Measurements from ENCODE around the gene CHERP.

The CHERP gene

DNA sequence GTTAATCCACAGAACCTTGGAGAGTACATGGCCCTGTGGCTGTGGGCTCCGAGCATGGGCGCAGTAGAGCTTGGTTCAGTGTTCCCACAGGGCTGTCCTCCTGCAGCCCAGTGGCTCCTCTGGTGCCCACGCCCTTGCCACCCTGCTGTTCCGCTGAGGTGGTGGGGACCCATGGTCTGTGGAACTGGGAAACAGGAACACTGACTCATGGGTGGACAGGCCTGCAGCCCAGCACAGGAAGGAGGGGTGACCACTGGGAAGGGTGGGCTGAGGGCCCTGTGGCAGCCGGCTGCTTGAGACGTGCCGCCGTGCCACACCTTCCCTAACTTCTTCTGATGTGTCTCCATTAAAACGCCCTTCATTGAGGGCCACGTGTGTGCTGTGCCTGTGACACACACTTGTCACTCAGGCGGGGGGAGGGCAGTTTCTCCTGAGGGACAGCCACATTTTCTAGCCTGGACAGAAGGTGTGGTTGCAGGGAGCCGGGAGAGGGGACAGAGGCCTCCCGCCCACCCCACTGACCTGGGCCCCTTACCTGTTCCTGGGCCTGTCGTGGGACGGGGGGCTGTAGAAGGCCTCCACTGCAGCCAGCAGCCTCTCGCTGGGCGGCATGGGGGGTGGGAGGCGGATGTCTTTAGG is 21.1 kb downstream of the CHERP start:
- H3K4me3 ChIP-seq (replicated peaks; ENCODE audit: low read depth, low read length), result no peak overlapping the region
- no peak for DNase-seq (ENCODE audit: extremely low read depth, insufficient read length)
- H3K36me3 ChIP-seq (ENCODE audit: control insufficient read depth, insufficient read depth, low read length), result peaks cover 63% of the 10 kb centered on the region
- no peaks in the 10 kb centered on the region for H3K27me3 ChIP-seq (replicated peaks; ENCODE audit: control insufficient read depth, insufficient read depth, low read length)
- TF ChIP-seq, protein P1, sequence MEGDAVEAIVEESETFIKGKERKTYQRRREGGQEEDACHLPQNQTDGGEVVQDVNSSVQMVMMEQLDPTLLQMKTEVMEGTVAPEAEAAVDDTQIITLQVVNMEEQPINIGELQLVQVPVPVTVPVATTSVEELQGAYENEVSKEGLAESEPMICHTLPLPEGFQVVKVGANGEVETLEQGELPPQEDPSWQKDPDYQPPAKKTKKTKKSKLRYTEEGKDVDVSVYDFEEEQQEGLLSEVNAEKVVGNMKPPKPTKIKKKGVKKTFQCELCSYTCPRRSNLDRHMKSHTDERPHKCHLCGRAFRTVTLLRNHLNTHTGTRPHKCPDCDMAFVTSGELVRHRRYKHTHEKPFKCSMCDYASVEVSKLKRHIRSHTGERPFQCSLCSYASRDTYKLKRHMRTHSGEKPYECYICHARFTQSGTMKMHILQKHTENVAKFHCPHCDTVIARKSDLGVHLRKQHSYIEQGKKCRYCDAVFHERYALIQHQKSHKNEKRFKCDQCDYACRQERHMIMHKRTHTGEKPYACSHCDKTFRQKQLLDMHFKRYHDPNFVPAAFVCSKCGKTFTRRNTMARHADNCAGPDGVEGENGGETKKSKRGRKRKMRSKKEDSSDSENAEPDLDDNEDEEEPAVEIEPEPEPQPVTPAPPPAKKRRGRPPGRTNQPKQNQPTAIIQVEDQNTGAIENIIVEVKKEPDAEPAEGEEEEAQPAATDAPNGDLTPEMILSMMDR (IDR thresholded peaks at IDR 0.05; ENCODE audit: insufficient read depth, low read length, poor library complexity, severe bottlenecking), result no peak

DNA sequence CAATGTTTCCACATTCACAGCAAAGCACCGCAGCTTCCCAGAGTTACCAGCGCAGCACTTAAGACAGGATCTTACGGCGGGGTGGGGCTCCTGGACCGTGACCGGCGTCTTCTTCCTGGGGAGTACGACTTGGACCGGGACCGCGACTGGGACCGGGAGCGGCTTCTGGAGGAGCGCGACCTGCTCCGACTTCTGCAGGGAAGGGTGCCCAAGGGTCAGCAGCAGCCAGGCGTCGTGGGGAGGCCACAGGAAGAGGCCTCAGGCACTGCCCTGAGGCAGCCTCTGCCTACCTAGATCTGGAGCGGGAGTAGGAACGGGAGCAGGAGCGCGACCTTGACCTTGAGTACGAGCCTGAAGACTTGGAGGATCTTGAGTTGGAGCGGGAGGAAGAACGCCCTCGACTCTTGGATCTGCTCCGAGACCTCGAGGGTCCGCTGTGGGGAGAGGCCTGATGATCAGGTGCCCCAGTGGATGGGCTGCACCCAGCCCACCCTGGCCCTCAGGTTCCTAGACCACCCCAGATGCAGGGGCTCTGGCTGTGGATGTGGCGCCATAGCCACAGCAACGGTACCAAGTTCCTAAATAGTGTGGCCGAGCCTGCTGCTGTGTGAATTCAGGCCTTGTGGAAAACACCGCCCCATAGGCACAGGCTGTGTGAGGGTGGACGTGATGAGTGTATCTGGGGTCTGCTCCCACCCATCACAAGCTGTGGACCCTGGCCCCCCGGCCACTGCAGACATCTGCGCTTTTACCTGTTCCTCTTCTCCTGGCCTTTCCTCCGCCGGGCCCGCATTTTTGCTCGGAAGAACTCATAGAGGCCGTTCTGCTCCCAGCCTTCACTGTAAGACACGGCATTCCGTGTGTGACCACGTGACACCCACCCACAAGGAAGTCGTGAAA is 21.9 kb downstream of the CHERP start:
- peaks cover 56% of the 10 kb centered on the region for H3K36me3 ChIP-seq (ENCODE audit: control insufficient read depth, insufficient read depth, low read length)
- DNase-seq (ENCODE audit: extremely low read depth, insufficient read length), result no peak
- H3K27me3 ChIP-seq (replicated peaks; ENCODE audit: control insufficient read depth, insufficient read depth, low read length), result no peaks in the 10 kb centered on the region
- no peak overlapping the region for H3K4me3 ChIP-seq (replicated peaks; ENCODE audit: low read depth, low read length)
- TF ChIP-seq, protein P1 (IDR thresholded peaks at IDR 0.05; ENCODE audit: insufficient read depth, low read length, poor library complexity, severe bottlenecking), result no peak

DNA sequence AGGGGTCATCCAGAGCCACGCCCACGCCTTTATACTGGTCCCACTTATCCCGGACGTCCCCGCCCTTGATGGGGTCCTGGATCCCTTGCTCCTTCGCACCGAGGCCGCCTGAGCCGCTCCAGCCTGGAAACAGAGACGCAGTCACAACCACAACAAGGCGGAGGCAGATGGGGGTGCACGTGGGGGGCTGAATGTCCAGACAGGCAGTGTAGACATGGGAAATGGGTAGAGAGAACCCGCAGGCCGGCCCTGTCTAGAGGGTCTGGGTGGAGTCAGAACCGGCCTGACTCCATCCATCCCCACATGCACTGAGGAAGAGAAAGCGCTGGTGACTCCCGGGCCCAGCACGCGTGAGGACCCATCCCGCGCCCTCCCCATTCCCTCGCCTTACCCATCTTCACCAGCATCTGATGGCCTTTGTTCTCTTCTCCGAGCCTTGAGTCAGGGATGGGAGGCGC is 23.0 kb downstream of the CHERP start:
- TF ChIP-seq, protein P1 (IDR thresholded peaks at IDR 0.05; ENCODE audit: insufficient read depth, low read length, poor library complexity, severe bottlenecking), result no peak
- H3K4me3 ChIP-seq (replicated peaks; ENCODE audit: low read depth, low read length), result no peak overlapping the region
- no peaks in the 10 kb centered on the region for H3K27me3 ChIP-seq (replicated peaks; ENCODE audit: control insufficient read depth, insufficient read depth, low read length)
- DNase-seq (ENCODE audit: extremely low read depth, insufficient read length), result no peak
- H3K36me3 ChIP-seq (ENCODE audit: control insufficient read depth, insufficient read depth, low read length), result peaks cover 49% of the 10 kb centered on the region

DNA sequence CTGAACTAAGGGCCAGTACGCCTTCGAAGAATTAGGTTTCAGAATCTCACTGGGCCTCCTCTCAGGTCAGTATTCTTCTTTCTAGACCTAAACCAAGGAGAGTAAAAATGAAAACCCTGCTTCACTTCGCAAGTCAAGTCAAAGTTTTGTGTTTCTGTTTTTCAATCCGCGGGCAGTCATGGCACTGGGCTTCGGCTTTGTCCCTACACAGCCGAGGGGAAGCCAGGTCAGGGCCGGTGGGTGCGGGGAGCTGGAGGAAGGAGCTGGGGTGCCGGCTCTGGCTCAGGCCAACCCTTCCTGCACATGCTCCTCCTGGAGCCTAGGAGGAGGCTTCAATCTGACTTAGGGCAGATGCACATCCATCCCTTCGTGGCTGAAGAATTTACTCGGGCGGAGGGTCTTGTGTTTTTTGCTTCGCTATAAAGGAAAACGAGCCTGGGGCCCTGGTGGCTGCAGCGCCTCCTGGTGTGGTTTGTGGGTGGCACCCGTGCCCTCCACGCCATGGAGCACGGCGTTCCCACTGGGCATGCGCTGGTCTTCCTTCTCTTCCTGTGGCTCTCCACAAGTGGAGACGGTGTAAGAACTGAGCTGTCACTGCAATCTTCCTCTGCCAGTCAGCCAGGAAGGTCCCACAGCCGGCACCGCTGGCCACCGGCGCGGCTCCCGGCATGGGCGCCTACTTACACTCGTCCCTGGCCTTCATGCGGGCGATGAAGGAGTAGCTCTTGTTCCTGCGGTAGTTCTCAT is 23.6 kb downstream of the CHERP start:
- H3K36me3 ChIP-seq (ENCODE audit: control insufficient read depth, insufficient read depth, low read length), result peaks cover 49% of the 10 kb centered on the region
- no peak for DNase-seq (ENCODE audit: extremely low read depth, insufficient read length)
- TF ChIP-seq, protein P1 (IDR thresholded peaks at IDR 0.05; ENCODE audit: insufficient read depth, low read length, poor library complexity, severe bottlenecking), result no peak
- no peak overlapping the region for H3K4me3 ChIP-seq (replicated peaks; ENCODE audit: low read depth, low read length)
- no peaks in the 10 kb centered on the region for H3K27me3 ChIP-seq (replicated peaks; ENCODE audit: control insufficient read depth, insufficient read depth, low read length)

DNA sequence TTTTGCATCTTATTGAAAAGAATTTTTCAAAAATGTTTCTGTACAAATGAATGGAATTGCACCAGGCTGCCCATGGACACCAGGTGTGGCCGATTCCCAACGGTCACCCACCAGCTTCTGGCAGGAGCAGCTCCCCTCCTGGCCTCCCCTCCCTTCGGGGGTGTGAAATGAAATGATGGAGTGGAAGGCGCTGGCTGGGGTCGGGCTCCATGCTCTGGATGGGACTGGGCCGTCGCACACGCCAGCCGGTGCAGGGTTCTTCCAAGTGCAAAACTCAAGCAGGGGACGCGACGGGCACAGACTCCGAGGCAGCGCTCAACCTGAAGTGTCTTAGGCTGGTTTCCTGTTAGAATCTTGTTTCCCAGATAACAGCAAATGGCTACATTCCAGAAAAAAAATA is 24.2 kb downstream of the CHERP start:
- TF ChIP-seq, protein P1 (IDR thresholded peaks at IDR 0.05; ENCODE audit: insufficient read depth, low read length, poor library complexity, severe bottlenecking), result no peak
- Histone ChIP-seq H3K36me3 (ENCODE audit: control insufficient read depth, insufficient read depth, low read length) (peaks cover 43% of the 10 kb centered on the region), H3K27me3 (replicated peaks; ENCODE audit: control insufficient read depth, insufficient read depth, low read length) (no peaks in the 10 kb centered on the region), H3K4me3 (replicated peaks; ENCODE audit: low read depth, low read length) (no peak overlapping the region)
- DNase-seq (ENCODE audit: extremely low read depth, insufficient read length), result no peak
